AG08396 (cell line): ENCODE measurements around the gene PANX2.

ENCODE experiments used
- DNase-seq: peaks from one replicate; pipeline ENCODE4 v3.0.0; 2012; ENCODE audit warnings: low spot score, mixed read lengths

Gene PANX2

GRCh38 chr22:50229370-50229769, 58.8 kb downstream of the PANX2 start:
- DNase-seq, result no peak
